ENCODE data around the gene XCL1. TPM values are rescaled to one million over a fixed set of nuclear protein-coding genes. Genes with fewer than 3 reads are reported as not detected.

Gene XCL1
- total RNA-seq, 4 donors from 2014 or later = 0.25 TPM; not detected in 3

DNA sequence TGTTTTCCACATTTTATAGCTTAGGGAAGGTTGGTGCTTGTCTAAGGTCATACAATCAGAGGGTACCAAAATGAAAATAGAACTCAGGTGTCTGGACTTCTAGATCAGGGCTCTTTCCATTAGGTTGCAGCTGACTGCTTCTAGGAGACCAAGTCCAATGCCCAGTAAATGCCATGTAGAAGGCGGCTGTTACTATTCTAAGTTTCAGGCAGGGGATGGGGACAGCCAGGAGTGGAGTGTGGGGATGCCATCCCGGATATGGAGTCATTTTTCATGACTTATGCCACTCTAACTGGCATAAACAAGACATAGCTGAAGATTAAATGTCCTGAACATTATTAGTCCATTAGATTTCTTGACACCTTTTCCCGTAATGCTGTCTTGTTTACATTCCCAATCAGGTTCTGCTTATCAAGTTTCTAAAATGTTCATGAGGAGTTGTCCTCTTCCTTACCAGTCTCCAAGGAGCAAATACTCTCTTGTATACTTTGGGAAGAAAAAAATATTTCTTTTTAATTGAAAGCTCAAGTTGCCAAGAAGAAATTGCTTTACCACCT is 31.5 kb downstream of the XCL1 start:
- TF ChIP-seq, protein P1, sequence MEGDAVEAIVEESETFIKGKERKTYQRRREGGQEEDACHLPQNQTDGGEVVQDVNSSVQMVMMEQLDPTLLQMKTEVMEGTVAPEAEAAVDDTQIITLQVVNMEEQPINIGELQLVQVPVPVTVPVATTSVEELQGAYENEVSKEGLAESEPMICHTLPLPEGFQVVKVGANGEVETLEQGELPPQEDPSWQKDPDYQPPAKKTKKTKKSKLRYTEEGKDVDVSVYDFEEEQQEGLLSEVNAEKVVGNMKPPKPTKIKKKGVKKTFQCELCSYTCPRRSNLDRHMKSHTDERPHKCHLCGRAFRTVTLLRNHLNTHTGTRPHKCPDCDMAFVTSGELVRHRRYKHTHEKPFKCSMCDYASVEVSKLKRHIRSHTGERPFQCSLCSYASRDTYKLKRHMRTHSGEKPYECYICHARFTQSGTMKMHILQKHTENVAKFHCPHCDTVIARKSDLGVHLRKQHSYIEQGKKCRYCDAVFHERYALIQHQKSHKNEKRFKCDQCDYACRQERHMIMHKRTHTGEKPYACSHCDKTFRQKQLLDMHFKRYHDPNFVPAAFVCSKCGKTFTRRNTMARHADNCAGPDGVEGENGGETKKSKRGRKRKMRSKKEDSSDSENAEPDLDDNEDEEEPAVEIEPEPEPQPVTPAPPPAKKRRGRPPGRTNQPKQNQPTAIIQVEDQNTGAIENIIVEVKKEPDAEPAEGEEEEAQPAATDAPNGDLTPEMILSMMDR (IDR thresholded peaks at IDR 0.05) = no peak
- no peak for TF ChIP-seq POLR2A (IDR thresholded peaks at IDR 0.05)
- H3K4me3 ChIP-seq (ENCODE audit: low read depth, poor library complexity, severe bottlenecking) = no peak overlapping the region
- WGBS, 2 donors = 90 to 91% methylated on average over 3 of the region's 3 CpGs

DNA sequence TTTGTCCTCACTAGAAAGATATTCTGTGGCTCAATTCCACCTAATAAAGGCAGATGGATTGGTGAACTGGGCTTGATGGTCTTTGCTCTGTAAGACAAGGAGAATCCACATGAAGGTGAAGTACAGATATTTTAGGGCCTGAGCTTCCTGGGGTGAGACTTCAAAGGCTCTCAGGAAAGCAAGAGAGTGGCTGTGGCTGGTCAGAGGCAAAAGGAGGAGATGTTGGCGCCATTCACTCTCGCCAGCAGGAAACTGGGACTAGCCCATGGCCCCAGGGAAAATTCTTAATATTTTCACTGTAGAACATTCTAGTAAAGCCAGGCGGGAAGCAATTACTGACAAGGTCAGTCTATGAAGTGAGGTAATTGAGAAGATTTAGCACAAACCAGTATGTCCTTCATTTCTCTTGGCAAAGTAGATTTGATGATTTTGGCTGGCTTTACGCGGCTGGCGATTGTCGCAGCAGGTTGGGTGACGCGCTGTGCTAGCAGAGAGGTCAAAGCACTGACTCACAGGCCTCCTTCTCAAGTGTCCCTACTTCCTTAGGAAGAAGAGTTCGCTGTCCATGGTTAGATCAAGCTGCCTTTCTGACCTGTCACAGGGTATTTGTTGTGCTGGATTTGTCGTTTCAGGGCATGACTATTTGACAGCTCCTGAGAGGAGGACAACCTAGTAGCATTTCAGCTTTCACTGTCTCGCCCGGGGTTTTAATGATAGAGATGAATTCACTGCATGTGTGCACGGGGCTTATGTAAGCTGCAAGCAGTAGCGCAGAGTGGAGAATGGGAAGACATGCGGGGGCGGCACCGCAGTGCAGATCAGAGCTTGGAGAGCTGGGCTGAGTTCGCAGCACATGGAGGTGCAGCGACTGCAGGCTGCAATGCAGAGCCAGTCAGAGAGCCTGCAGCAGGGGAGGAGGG is 32.7 kb downstream of the XCL1 start:
- intact Hi-C loops (cut with DNase I; ENCODE audit: low total_unique reads) = loop anchor here (10.0 kb wide), 2 partner anchors 736 to 936 kb away; no protein-coding TSS in a partner anchor
- no peak for DNase-seq (ENCODE audit: low spot score in 2 of 2)
- WGBS, 2 donors = 51 to 65% methylated on average over 20 of the region's 20 CpGs
- TF ChIP-seq, protein P1 (IDR thresholded peaks at IDR 0.05) = no peak
- no peak for TF ChIP-seq POLR2A (IDR thresholded peaks at IDR 0.05)
- H3K4me3 ChIP-seq (ENCODE audit: low read depth, poor library complexity, severe bottlenecking) = no peak overlapping the region

More for the DNA sequence above, 31.5 kb downstream of the XCL1 start:
- intact Hi-C loops (cut with DNase I; ENCODE audit: low total_unique reads) = loop anchor here (10.0 kb wide), 2 partner anchors 737 to 937 kb away; no protein-coding TSS in a partner anchor
- no peak for DNase-seq (ENCODE audit: low spot score in 2 of 2)

DNA sequence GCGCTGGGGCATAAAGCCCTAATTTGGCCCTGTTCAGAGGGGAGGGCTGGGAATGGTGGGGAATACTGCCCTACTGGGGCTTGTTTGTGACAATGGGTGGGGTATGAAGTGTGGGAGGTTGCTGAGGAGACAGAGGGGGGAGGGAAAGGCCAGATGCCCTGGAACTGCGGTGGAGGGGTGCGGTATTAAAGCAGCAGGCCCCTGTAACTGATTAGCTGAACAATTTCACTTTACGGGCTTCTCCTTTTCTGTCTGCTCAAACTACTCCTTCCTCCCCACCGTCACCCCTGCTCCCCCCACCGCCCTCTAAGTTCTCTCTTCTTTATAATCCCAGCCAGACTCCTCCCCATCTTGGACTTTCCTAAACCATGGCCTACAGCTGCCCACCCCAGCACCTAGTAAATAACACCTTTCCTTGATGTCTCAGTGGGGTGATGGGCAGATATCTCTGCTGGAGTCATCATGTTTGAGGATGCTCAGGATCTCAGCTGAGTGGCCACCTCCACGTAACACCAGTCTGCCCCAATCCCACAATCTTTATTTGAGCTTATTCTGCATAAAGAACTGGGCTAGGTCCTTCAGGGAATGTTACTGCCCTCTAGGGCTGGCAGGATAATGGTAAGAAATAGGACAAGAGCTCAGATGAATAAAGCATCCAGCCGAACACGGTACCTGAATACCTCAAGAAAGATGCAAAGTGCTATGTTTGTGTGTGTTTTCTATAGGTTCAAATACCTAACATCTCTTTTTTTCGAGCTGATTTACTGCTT is 33.5 kb downstream of the XCL1 start:
- no peak for DNase-seq (ENCODE audit: low spot score in 2 of 2)
- TF ChIP-seq, protein P1 (IDR thresholded peaks at IDR 0.05) = no peak
- TF ChIP-seq POLR2A (IDR thresholded peaks at IDR 0.05) = no peak
- WGBS, 2 donors = 55 to 65% methylated on average over 10 of the region's 10 CpGs
- no peak overlapping the region for H3K4me3 ChIP-seq (ENCODE audit: low read depth, poor library complexity, severe bottlenecking)
- intact Hi-C loops (cut with DNase I; ENCODE audit: low total_unique reads) = loop anchor here (10.0 kb wide), 2 partner anchors 735 to 935 kb away; no protein-coding TSS in a partner anchor

DNA sequence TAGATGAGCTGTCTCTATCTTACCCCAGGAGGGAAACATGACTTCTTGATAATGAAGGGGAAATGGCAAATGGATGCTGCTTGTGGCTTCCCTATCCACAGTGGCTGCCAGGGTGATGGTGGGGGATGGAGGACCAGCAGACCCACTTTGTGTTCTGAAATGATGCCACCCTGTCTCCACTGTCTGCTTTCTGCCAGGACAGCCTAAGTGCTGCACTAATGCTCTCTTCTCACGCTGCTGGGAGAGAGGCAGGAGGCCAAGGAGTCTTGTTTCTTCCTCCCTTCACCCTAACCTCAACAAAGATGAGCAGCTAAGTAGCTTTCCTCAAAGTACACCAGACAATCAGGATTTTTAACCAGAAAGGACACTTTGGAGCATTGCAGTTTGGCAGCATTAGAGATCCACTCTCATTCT is 36.6 kb downstream of the XCL1 start:
- TF ChIP-seq, protein P1 (IDR thresholded peaks at IDR 0.05) = no peak
- TF ChIP-seq POLR2A (IDR thresholded peaks at IDR 0.05) = no peak
- H3K4me3 ChIP-seq (ENCODE audit: low read depth, poor library complexity, severe bottlenecking) = no peak overlapping the region
- WGBS, 2 donors = 67 to 69% methylated on average over 1 of the region's 1 CpG
- intact Hi-C loops (cut with DNase I; ENCODE audit: low total_unique reads) = no loop called here
- no peak for DNase-seq (ENCODE audit: low spot score in 2 of 2)

DNA sequence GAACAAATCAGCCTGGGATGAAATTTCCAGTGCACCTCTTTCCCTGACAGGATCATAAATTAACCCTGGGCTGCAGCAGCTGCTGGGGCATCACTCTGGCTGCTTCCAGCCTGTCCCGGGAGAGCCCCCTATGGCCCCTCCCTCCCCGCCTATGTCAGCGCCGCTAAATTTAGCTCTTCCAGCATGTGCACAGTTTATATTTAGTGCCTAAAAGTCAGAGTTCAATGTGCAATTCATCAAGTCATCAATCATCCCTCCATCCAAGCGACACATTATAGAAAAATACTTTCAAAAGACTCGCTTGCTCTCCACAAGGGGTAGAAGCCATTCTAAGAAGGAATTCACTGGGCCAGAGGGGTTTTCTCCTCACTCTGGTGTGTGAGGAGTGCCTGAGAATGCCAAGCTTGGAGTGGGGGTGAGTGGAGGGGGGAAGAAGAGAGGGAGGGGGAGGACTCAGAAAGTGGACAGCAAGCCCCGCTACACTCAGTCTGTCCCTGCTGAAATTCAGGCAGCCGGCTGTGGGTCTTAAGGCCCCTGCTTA is 37.4 kb downstream of the XCL1 start:
- no peak overlapping the region for H3K4me3 ChIP-seq (ENCODE audit: low read depth, poor library complexity, severe bottlenecking)
- intact Hi-C loops (cut with DNase I; ENCODE audit: low total_unique reads) = no loop called here
- 34 to 46% methylated on average over 8 of the region's 8 CpGs for WGBS, 2 donors
- TF ChIP-seq, protein P1 (IDR thresholded peaks at IDR 0.05) = no peak
- no peak for TF ChIP-seq POLR2A (IDR thresholded peaks at IDR 0.05)
- DNase-seq (ENCODE audit: low spot score in 2 of 2) = no peak

Data from lower leg skin (tissue), 4 donors.